Stimulated activated CD4-positive, alpha-beta T cell treated with anti-CD3 and anti-CD28 coated beads, TNF-alpha, amount 100 ng/mL, for 48 hours (primary cell): ENCODE measurements around the gene ACTL9.
A peak's percentile ranks its signal among the peaks of the same experiment; 100 is the strongest.

Experiments
- DNase-seq, 3 donors: peaks; one replicate each; pipeline ENCODE4 v3.0.0-alpha.2; 2020; ENCODE audit warnings: low read depth in 3 of 3

Gene ACTL9

DNA sequence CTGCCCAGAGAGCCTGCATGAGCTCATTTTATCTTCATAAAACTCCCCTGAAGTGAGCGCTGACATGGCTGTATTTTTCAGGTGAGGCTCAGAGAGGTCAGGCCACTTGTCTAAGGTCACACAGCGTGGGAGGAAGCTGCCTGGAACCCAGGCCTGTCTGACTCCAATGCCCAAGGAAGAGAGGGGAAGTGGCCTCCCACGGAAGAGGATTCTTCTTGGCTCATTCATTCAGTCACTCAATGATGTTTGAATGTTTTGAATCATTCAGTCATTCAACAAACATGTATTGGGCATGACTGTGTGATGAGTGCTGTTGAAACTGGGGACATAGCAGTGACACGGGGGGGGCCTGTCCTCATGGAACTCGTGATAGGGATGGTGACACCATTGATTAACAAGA, 12.0 kb downstream of the ACTL9 start:
- no peak for DNase-seq

DNA sequence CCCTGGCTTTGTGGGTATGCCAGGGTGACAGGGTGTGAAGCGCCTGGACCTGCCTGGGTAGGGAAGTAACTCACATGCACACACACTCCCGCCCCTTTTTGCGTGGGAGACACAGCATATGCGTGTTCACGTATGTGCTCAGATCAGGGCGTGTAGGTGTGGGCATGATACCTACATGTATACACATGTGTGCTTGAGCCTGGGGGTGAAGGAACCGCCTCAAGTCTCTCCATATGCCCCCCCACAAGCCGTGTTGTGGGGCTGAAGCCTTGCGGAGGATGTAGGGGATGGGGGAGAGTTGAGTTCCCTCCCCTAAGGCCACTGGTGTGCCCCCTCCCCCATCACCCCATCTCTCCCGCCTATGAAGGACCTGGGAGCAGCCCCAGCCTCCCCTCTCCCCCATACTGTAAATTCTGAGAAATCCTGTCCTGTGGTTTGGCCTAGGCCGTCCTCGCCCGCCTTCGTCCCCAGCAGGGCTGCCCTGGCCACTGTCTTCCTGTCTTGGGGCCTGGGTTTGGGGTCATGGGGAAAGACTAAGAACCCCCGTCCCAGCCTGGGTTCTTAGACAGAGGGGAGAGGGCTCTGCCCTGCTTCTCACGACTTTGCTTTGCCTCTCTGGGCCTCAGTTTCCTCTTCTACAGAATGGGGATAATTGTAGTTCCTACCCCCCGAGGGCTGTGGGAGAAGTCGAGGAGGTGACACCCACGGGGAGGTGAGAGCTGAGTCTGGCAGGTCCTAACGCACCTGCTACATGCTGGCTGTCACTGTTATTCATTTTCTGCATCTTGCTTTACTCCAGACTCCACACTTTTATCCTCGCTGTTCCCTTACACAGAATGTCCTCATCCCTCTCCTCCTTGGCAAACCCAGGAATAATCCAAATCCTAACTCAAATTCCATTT, 14.3 kb downstream of the ACTL9 start:
- DNase-seq = no peak

DNA sequence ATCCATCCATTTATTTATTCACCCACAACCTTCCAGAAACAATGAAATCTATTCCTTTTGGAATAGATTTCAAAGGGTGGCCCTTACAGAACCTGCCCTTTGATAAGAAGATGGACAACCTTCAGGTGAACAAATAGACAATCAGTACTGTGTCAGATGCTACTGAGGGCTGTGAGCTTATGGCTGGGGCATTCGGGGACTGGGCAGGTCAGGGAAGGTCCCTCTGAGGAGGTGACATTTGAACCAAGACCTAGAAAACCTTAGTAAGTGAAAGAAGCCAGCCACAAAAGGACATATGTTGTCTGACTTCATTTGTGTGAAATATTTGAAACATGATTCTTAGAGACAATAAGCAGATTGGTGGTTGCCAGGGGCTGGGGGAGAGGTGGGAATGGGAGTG, 15.7 kb downstream of the ACTL9 start:
- no peak for DNase-seq

DNA sequence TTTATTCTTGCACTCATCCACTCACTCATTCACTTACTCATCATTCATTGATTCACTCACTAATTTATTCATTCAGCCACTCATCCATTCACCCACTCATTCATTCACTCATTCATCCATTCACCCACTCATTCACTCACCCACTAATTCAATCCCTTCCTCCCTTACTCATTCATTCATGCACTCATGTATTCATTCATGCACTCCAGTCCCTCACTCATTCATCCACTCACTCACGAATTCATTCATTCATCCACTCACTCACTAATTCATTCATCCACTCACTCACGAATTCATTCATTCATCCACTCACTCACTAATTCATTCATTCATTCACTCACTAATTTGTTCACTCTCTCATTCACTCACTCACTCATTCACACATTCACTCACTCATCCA, 16.1 kb downstream of the ACTL9 start:
- no peak for DNase-seq

DNA sequence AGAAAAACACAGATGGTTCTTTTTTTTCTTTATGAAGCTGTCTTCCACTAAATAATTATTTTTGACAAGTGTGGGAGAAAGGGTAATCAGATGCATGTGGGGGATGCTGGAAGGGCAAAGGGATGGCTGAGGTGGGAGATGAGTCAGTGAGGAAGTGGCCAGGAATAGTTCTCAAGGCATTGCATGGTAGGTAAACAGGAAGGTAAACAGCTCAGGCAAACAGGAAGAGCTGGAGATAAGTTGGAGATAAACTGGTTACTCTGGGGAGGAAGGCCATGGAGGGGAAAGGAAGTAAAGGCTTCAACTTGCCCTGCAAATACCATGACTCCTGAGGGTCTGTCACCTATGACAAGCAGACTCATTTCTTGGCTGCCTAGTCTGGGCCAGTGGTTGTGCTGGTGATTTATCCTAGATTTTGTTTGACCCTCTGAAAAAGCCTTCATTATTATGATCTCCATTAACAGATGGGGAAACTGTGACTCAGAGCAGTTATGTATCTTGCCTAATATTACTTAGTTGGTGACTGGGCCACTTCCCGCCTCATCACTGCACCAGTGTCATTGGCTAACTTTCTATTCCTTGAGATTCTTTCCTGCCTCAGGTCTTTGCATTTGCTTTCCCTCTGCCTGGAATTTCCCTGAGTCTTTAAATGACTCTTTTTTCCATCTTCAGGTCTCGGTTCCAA, 17.1 kb downstream of the ACTL9 start:
- DNase-seq = no peak

DNA sequence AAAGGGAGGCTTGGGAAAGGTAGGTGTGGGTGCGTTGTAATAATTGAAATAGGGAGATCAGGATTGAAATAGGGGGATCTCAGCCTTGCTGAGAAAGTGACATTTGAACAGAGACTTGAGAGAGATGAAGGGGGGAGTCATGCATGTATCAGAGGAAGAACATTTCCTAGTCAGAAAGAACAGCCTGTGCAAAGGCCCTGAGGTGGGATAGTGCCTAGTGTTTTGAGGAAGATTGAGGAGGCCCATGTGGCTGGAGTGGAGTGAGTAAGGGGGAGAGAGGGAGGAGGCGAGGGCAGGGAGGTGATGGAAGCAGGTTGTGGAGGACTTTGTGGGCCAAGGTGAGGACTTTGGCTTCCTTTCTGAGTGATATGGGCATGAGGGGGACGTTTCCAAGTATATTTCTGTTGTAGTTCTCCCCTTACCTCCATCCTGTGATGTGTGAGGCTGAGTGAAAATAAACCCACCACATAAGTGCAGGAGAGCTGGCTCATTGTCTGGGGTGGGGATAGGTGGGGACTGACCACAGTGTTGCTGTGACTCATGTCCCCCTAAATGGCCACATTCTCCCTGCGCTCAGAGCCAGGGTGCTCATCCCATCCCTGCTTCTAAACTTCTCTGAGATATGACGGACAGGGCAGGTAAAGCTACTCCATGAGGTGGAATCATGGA, 17.8 kb downstream of the ACTL9 start:
- no peak for DNase-seq

DNA sequence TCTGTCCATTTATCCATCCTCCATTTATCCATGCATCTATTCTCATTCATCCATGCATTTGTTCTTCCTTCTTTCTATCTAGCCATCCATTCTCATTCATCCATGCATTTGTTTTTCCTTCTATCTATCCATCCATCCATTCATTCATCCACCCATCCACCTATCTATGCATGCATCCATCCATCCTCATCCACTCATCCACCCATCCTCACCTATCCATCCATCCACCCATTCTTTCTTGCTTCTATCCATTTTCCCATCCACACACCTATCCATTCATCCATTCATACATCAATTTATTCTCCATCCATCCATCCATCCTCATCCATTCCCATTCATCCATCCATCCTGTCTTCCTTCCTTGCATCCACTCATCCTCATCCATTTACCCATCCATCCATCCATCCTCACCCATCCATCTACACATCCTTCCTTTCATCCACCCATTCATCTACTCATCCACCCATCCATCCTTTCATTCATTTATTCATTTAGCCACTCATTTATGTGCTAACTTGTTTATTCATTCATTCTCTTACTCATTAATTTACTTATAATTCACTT, 20.3 kb downstream of the ACTL9 start:
- no peak for DNase-seq

DNA sequence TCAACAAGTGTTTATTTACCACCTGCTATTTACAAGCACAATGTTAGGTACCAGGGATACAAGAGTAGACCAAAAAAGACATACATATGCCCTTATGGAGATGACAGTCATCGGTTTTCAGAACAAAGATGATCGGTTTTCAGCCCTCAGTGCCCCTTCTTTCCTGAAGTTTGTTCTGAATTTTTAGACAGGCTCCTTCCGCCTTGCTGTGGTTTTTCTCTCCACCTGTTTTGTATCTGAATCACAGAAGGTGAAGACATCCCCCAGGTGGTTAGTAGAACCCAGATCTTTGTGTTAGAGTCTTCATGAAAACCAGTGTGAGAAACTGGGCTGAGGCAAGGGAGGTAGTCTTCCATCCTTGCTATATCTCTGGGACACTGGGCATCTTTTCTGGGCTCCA, 23.5 kb downstream of the ACTL9 start:
- no peak for DNase-seq

DNA sequence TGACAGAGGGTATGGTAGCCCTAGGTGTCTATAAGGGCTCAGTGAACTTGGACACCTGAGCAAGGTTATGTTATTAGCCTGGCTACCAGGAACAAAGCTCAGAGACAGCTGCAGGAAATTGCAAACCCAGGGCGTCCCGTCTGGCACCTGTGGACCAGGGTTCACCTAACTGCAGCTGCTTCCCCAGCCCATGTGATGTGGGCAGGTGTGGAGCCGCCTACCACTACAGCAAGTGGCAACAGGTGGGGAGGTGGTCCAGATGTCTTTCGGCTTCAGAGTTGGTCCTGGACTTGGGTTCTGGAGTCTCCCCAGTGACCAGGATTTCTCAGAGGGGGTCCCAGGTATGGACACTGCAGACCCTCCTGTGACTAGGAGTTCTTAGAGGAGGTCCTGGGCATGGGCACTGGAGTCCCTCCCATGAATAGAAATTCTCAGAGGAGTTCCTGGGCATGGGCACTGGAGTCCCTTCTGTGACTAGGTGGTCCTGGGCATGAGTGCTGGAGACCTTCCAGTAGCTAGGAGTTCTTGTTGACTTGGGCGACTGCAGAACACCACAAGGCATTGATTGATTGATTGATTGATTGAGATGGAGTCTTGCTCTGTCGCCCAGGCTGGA, 25.2 kb downstream of the ACTL9 start:
- DNase-seq = no peak

DNA sequence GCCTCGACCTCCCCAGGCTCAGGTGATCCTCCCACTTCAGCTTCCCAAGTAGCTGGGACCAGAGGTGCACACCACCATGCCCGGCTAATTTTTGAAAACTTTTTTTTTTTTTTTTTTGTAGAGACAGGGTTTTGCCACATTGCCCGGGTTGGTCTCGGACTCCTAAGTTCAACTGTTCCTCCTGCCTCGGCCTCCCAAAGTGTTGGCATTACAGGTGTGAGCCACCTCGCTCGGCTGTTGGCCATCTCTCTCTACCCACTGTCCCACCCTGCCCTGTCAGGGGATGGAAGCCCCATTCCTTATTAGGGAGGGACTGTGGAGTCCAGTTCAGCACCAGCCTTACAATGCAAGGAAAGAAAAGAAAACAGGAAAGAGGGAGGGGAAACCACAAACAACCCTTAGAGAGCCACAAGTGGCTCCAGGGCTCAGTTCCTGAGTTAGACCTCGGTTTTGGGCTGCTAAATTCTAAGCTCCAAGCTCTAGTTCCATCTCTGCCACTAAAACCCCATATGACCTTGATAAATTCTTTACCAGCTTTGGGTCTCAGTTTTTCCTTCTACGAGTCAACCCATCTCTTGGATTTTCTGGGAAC, 31.7 kb downstream of the ACTL9 start:
- no peak for DNase-seq

DNA sequence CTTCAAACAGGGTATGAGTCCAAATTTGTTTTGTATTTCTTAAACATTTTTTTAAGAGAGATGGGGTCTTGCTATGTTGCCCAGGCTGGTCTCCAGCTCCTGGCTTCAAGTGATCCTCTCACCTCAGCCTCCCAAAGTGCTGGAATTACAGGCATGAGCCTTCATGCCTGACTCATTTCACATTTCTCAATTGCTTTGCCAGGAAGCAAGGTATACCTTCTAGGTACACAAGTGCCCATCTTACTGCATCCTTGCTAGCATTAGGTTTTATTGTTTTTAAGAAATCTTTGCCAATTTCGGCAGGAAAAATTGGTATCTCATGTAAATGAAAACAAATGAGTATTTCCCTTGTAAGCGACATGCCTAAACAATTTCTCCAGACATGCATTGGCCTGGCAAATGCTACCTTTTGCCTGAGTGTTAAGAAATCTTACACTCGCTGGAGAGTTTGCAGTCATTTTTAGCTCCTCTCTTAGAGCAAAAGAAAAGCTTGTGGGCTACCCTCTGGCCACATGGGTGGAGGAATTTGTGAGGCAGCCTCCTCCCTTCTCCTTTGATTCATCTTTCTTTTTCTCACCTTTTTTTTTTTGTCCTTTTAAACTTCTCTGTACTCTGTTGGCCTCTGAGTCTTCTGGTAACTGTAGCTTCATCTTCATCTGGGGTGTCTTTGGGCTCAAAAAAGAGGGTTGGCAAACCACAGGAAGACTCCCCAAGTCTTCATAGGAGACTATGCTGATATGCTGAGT, 33.0 kb downstream of the ACTL9 start:
- DNase-seq = no peak

DNA sequence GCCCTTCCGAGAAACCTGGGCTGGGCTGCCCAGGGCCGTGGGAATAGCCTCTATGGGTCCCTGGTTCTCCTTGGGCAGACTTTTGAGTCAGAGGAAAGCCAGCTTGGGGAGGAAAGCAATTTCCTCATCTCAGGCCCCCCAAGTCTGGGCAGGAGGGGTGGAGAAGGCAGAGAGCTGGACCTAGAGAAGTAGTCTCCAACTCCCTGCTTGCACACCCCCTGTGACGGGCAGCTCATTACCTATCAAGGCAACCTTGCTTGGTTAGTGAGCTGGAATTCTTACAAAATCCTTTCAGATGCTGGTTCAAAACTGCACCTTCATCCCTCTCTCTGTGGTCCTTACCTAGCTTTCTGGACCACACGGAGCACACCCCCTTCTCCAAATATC, 33.9 kb downstream of the ACTL9 start:
- DNase-seq = no peak

DNA sequence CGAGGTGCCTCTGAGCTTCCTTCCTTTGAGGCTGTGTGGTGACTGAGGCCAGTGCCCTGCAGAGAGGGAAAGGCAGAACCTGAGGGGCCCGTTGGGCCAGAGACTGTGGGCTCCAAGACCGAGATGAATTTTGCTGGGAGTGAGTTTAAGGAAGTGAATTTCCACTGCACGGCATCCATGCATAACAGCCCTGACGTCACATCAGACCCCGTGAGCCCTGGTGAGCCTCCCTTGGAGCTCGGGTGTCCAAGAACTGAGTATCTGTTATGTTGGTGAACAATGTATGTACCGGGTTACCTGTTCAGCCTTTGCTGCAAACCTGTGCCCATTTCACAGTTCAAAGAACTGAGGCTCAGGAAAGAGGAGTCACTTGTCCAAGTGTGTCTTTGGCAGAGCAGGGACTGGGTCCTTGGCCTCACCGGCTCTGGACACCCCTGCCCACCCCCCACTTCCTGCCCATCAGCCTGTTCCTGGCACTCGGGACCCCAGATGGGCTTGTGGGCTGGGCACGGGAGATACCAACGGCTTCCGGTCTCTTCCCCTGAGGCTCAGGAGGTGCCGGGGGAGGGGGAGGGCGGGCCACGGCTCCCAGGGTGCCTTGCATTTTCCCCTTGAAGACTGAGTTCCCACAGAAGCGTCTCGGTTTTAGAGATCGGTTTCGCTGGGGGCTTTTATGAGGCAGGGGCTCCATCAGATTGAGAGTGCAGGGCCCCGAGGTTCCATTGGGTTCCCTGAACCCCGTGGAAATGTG, 34.5 kb downstream of the ACTL9 start:
- no peak for DNase-seq

DNA sequence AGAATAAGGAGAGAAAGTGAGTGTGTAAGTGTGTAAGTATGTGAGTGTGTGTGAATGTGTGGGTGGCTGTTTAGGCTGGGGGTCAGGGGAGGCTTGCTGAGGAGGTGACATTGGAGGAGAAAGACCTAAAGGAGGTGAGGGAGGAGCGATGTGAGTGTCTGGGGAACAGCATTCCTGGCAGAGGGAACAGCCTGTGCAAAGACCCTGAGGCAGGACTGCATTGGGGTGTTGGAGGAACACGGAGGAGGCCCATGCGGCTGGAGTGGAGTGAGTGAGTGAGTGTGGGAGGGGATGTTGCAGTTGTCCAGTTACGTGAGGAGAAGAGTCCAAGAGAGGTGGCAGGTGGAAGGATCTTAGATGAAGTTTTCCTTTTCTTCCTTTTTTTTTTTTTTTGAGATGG, 36.3 kb downstream of the ACTL9 start:
- DNase-seq = no peak

DNA sequence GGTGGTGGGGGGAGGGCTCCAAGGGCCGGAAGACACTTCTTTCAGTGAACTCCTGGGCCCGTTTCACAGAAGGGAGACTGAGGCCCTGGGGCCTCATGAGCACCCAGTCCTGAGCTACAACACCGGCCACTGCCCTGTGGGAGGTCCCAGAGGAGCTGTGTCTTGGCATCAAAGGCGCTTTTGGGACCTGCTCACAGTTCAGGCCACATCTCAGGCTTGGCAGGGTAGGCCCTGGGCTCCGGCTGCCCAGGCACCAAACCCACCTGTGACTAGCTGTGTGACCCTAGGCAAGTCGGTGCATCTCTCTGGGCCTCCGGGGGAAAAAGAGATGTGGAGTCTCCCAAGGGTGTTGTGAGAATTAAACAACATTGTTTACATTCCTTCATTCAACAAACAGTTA, 38.7 kb downstream of the ACTL9 start:
- DNase-seq = no peak

DNA sequence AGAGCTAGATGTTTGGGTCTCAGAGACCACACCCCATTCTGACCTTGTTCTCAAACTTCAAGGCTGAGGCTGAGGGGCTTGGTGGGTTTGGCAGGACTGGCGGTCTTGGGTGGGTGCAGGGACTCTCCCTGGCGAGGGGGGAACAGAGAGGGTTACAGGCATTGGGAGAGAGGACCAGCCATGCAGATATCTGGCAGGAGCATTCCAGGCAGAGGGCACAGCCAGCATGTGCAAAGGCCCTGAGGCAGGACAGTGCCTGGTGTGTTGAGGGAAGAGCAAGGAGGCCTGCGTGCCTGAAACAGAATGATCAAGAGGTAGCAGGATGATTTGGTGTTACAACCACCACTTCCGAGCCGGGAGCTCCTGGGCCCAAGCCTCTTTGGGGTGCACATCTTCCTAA, 40.7 kb downstream of the ACTL9 start:
- no peak for DNase-seq

DNA sequence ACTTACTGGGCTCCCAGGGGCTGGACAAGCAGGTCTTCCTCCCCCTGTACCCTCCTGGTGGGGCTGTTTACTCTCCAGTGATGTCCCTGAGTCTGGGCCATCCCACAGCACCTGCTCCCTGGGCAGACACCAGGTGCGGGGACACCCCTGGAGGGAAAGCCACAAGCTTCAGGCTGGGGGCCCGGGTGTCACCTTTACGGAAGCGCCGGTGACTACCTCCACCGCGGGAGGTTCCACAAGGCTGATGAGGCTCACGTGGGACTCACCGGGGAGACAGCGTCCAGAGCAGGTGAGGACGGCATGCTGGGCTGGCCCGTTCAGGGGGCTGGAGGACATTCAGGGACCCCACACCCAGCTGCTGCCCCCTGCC, 43.3 kb downstream of the ACTL9 start:
- DNase-seq = no peak

DNA sequence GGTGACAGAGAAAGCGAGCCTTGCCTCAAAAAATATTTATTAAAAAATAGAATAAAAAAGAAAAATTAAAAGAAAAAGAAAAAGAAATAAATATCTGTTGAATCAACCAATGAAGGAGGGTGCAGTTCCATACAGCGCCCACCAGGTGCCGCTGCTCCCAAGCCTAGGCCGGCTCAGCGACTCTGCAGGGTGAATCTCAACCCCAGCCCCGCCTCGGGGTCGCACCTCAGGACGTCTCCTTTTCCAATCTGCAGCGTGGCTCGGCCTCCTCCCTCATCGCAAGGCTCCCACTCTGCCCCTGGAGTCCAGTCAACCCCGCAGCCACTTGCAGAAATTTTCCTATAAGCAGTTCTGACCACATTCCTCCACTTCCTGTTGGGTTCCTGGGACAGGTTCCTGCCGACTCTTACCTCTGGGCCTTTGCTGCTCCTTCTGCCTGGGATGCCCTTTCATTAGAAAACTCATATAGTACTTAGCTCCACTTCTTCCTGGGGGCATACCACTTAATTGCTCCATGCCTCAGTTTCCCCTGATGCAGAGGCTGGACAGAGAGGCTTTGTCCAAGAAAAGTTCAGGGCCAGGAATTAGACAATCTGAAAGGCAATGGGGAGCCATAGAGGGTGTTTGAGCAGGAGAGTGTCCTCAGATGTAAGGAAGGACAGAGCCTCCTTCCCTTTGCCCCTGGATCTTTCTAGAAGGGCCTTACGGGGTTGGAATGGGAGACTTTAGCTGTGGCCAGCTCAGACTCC, 43.8 kb downstream of the ACTL9 start:
- DNase-seq = peak; percentile 26 to 62 (median 37)

DNA sequence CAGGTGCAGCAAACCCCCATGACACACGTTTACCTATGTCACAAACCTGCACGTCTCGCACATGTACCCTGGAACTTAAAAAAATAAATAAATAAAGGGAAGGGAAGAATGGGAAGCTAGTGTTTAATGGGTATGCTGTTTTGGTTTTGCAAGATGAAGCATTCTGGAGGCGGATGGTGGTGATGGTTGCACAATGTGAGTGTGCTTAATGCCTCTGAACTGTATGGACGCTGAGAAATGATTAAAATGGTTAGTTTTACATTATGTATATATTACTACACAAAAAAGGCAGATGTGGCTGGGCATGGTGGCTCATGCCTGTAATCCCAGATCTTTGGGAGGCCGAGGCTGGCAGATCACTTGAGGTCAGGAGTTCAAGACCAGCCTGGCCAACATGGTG, 50.4 kb downstream of the ACTL9 start:
- no peak for DNase-seq
